HG02938 (cell line): Measurements from ENCODE around the gene AMH.

ENCODE experiments used
- ATAC-seq: cut with Tn5 transposase; IDR thresholded peaks from one replicate; pipeline ENCODE4 v1.9.1; 2021; ENCODE audit warnings: mild to moderate bottlenecking, moderate library complexity; ENCODE audit not compliant: unreplicated experiment

The AMH gene

DNA sequence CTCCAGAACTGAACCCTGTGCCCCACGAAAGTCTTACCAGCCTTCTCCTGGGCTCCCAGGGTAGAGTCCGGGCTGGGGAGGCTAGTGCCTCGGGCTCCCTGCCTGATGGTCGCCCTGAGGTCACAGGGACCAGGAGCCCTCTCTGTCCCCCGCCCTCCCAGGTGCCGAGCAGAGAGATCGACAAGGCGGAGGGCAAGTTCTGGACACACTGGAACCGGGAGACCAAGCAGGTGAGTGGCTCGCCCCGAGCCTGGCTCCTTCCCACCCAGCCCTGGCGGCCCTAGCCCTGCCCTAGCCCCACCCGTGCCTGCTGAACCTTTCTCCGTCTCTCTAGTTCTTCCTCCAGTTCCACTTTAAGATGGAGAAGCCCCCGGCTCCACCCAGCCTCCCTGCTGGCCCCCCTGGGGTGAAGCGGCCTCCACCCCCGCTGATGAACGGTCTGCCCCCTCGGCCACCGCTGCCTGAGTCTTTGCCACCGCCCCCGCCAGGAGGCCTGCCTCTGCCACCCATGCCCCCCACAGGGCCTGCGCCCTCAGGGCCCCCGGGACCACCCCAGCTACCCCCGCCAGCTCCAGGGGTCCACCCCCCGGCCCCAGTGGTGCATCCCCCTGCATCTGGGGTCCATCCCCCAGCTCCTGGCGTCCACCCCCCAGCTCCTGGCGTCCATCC lies 1.6 kb upstream of the AMH start:
- ATAC-seq: no peak

DNA sequence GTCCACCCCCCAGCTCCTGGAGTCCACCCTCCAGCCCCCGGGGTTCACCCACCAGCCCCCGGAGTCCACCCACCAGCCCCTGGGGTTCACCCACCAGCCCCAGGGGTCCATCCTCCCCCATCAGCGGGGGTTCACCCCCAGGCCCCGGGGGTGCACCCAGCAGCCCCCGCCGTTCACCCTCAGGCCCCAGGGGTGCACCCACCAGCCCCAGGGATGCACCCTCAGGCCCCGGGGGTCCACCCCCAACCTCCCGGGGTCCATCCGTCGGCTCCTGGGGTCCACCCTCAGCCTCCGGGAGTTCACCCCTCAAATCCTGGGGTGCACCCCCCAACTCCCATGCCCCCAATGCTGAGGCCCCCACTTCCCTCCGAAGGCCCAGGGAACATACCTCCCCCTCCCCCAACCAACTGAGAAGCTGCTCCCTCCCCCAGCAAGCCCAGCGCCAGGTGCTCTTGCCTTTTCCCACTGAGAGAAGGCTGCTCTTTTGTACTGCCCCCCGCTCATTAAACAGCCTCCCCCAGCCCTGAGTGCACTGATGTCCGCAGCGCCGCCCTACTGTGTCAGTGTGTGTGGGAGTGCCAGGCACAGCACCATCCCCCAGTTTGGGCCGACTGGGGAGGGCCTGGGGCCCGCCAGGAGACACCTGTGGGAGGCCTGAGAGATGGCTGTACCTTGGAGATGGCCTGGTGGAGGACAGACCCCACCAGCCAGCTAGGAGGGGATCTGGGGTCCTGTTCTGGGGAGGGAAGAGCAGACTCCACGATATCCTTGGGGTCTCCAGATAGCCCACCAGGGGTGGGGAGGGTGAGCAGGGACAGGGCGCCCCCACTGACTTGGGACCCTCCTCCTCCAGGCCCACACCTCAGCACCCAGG lies 750 bp upstream of the AMH start:
- ATAC-seq: no peak

DNA sequence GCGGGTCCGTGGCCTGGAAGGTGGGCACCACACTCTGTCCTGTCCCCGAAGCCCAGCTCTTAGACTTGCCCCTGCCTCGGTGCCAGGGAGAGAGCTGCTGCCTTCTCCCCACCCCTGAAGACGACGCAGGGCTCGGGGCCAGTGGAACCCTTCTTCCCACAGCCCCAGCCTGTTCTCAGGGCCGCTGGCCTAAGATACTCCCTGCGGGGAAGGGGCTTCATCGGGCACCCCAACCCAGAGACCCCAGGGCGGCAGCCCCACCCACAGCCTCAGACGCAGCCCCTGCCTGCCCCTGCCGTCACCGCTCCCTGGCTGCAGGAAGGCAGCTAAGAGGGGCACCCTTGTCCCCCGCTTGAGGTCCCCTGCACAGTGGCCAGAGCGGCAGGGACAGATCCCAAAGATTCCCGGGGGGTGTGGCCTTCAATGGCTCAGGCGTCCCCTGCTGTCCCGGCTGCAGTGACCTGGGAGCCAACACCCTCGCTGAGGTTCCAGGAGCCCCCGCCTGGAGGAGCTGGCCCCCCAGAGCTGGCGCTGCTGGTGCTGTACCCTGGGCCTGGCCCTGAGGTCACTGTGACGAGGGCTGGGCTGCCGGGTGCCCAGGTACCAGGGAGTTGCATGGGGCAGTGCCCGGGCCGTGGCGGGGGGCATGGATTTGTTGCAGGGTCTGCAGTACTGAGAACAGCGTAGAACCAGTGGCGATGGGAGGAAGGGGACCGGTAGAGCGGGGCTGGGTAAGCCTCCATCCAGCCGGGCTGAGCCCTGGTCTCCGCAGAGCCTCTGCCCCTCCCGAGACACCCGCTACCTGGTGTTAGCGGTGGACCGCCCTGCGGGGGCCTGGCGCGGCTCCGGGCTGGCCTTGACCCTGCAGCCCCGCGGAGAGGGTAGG lies 1.0 kb downstream of the AMH start:
- ATAC-seq: no peak

DNA sequence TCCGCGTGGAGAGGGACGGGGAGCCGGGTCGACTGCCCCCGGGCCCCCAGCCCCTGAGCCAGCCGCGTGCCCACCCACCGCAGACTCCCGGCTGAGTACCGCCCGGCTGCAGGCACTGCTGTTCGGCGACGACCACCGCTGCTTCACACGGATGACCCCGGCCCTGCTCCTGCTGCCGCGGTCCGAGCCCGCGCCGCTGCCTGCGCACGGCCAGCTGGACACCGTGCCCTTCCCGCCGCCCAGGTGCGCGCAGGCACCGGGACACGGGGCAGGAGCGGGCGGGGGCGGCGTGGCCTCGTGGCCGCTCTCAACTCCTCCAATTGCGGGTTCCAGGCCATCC lies 1.6 kb downstream of the AMH start:
- no peak for ATAC-seq

DNA sequence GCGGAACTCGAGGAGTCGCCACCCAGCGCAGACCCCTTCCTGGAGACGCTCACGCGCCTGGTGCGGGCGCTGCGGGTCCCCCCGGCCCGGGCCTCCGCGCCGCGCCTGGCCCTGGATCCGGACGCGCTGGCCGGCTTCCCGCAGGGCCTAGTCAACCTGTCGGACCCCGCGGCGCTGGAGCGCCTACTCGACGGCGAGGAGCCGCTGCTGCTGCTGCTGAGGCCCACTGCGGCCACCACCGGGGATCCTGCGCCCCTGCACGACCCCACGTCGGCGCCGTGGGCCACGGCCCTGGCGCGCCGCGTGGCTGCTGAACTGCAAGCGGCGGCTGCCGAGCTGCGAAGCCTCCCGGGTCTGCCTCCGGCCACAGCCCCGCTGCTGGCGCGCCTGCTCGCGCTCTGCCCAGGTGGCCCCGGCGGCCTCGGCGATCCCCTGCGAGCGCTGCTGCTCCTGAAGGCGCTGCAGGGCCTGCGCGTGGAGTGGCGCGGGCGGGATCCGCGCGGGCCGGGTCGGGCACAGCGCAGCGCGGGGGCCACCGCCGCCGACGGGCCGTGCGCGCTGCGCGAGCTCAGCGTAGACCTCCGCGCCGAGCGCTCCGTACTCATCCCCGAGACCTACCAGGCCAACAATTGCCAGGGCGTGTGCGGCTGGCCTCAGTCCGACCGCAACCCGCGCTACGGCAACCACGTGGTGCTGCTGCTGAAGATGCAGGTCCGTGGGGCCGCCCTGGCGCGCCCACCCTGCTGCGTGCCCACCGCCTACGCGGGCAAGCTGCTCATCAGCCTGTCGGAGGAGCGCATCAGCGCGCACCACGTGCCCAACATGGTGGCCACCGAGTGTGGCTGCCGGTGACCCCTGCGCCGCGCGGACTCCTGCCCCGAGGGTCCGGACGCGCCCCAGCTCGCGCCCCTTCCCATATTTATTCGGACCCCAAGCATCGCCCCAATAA lies 2.3 kb downstream of the AMH start:
- ATAC-seq: no peak

DNA sequence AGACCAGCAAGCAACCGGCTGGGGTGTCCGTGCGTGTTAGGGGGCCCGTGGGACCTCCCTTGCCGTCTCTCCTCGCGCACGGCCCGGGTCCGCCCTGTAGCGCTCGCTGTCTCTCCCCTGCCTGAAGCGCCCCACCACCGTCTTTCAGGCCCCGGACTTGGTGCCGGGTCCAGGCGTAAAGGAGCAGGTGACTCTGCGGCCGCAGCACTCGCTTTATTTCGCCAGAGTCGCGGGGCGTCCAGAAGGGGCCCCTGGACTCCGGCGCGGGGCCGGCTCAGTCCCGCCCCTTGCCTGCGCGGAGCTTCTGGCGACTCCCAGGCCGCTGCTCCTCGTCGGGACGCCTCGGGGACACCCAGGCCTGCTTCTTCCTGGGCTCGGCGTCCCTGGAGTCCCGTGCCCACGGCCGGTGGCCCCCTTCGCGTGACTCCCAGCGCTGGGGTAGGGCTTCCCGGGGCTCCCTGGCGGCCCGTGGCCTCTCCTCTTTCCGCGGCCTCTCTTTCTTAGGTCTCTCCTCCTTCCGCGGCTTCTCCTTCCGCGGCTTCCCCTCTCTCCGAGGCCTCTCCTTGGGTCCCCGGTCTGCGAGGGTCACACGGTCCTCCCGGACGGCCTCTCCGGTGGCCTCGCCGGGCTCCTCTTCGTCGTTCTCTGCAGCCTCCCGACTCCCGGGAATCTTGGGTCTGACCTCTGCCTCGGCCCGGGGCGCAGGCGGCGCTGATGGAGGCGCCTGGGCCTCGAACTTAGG lies 3.1 kb downstream of the AMH start:
- no peak for ATAC-seq

DNA sequence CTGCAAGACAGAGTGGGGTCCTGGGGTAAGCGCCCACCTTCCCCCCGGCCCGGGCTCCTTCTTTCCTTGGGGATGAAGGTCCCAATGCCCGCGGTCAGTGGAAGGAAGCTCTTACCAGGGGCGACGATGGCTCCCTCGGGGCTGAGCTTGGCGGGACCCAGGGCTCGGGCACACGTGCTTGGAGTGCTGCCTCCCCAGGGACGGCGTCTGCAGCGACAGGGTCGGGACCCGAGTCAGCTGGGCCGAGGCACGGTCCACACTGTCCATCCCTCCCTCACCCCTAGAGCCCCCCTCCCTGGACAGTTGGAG lies 3.6 kb downstream of the AMH start:
- ATAC-seq: no peak

DNA sequence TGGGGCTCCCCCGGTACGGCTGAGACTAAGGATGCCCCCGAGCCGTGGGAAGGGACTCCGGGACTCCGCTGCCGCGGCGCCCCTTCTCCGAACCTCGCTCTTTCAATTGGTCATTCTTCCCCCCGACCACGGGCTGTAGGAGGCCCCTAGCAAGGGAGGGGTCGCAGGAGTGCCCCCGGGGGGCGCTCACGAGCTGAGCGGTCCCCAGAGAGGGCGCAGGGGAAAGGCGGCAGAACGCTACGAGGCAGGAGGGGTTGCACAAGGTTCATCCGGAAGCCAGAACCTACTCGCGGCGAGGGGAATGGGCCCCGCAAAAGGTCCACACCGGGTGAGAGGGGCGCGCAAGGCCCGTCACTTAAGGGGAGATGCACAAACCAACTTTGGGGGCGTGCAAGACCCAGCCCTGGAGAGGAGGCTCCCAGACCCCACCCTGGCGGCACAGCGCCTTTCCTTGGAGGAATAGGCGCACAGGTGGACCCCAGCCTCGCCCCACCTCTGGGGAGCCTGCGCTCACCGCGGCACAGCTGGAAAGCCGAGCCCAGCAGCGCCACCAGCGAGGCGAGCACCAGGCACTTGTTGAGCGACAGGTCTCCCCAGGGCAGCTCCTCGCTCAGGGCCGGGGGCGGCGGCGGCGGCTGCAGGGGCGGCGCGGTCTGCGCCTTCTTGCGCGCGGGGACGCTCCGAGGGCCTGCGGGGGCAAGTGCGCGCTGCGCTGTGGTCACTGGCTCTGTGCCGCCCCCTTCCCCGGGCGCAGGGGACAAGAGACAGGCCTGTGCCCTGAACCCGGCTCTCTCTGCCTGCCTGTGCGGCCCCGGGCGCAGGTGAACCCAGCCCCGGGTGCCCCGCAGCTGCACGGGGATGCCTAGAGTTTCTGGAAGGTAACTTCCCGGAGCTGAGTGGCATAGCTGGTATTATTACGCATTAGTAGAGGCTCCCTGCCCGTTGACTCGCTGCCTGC lies 4.3 kb downstream of the AMH start:
- ATAC-seq: no peak

DNA sequence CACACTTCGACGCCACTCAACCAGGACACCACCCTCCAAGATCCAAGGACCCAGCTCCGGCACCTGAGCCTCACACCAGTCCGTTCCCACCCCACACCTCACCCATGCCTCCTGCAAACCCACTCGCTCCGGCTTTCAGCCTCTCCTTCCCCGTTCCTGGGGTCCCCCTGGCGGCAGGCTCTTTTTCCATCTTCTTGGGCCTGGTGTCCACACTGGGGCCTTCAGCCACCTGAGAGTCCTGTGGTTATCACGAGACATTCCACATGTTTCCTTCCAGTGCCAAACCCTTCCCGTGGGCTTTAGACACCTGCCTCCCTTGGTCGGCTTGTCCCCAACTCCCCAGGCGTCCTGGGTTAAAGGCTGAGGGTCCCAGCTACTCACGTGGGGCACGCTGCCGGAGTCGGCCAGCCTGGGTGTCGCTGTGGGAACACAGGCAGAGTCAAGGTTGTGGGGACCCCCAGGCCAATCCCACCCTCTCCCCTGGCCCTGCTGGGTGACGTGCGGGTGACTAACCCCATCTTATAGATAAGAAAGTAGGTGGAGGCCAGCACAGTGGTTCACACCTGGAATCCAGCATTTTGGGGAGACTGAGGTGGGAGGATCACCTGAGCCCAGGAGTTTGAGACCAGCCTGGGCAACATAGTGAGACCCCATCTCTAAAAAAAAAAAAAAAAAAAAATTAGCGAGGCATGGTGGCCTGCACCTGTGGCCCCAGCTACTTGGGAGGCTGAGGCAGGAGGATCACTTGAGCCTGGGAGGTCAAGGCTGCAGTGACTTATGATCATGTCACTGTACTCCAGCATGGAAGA lies 5.1 kb downstream of the AMH start:
- ATAC-seq: no peak

DNA sequence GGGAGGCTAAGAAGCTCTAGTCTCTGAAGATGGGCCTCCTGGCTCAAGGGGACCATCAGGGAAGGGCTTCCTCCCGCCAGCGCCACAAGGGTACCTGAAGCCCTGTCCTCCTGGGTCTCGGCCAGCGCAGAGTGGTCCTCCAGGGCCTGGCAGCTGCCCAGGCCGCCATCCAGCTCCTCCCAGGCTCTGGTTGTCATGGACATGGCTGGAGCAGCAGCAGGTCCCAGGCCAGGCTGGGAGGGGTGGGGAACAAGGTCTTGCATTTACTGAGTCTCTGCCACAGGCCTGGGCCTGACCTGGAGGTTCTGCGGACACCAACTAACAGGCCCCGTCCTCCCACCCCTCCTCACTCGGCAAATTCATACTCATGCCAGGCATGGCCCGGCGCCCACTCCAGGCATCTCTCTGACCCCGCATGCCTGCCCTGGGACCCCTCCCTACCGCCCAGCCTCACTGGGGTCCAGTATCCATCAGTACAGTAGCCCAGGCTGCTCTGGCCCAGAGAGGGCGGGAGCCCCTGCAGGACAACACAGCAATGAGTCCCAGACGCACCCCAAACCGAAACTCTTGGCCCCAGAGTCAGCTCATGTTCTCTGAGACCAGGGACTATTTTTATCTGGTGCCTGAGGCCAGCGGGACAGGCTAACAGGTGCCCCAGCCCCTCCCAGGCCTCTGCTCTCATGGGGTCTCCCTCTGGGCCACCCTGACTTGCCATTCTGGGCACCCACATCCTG lies 6.2 kb downstream of the AMH start:
- no peak for ATAC-seq

DNA sequence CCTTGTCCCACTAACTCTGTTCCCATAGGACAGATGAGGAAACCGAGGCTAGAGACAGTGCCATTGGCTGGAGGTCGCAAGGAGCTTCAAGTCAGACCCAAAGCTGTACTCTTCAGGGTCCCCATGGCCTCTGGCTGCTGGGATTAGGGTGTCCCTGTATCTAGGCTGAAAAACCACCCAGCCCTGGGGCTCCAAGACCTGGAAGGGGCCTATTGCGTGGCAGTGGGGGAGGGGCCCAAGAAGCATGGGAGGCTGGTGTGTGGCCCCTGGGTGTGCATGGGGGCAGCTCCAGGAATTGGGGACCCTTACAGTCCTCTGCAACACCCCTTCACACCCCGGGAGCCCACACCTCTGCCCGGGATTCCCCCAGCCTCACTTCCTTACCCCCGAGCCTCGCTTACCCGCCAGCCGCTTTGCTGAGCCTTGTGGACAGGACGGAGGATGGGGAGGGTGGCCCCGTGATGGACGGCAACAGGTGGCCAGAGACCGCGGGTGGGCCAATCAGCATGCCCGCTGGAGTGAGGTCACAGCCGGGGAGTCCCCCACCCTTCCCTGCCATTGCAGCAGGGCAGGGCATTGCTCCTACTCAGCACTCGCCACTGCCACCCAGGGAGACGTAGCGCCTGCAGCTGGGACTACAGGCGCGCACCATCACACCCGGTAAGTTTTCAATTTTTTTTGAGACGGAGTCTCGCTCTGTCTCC lies 7.0 kb downstream of the AMH start, which contains the start of gene JSRP1:
JSRP1 (minus strand) TSS at position 436 of the 704 bp plus-strand sequence. CDS start 1,103 bp downstream, outside the sequence.
- ATAC-seq: no peak

DNA sequence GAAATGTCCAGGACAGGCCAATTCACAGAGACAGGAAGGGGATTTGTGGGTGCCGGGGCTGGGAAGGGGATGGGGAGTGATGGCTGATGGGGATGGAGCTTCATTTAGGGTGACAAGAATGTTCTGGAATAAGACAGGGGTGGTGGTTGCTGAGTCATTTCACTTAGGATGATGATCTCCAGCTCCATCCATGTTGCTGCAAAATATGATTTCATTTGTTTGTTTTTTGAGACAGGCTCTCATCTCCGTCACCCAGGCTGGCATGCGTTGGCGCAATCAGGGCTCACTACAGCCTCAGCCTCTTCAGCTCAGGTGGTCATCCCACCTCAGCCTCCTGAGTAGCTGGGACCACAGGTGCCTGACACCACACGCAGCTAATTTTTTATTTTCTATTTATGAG lies 10.2 kb downstream of the AMH start:
- no peak for ATAC-seq

DNA sequence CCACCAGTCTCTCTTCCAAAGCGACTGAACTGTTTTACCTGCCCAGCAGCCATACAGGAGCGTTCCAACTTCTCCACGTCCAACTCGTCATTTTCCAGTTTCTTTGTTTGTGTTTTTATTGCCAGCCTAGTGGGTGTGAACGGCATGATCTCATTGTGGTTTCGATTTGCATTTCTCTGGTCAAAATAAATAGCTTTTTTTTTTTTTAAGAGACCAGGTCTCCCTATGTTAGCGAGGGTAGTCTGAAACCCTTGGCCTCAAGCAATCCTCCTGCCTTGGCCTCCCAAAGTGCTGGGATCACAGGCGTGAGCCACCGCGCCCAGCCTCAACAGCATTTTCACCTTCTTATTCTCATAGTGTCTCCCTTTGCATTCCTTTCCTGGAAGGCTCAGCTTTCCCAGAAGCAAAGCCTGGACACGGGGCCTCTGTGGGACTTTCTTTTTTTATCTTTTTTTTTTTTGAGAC lies 11.2 kb downstream of the AMH start:
- no peak for ATAC-seq

DNA sequence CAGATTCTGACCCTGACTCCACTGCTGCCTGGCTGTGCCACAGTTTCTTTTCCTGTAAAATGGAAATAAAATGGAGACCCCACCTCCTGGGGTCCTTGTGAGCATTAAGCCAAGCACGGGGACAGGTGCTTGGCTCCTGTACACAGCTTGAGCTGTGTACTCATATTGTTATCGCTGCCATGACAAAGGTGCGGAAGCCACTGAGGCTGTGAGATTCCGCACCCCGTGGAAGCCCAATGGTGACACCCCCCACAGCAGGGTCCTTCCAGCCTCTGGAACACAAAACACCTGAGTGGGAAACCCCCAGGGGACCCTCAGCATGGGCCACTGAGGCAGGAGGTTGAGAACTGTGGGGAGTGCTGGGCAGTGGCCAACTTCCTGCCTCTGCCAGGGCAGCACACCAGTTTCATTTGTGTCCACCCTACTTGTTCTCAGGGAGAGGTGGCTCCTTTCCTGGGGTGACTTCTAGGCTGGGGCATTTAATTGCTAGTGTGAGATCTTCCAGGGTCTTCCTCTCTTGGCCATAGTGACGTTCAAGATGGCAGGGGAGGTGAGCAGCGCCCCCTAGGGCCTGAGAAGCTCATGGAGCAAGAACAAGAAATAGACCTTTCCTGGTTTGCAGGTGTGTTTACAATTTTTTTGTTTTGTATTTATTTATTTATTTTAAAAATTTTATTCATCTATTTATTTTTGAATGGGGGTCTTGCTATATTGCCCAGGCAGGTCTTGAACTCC lies 12.5 kb downstream of the AMH start:
- ATAC-seq: no peak

DNA sequence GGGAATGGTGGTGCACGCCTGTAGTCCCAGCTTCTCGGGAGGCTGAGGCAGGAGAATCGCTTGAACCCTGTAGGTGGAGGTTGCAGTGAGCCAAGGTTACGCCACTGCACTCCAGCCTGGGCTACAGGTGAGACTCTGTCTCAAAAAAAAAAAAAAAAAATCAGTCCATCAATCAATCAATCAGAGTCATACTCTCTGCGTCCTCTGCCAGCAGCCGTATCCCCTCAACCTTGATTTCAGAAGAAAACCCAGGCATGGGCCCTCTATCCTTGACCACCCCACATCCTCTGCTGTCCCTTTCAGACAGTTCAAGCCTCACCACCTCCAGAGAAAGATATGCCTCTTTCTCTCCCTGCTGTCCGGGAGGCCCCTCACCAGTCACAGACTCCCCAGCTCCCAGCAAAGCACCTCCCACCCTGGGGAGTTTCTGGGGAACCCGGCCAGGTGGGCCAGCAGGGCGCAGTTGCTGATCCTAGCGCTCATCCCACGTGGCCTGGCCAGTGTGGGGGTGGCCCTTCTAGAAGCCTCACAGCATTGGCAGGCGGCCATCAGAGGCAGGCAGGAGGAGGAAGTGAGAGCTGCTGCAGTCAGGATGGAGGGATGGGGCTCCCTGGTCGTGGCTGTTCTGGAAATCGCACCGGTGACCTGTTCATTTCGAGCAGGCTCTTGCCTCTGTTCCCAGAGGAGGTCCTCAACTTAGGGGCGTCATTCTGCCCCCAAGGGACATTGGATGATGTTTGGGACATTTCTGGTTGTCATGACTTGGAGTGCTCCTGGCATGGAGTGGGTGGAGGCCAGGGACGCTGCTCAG lies 17.3 kb downstream of the AMH start:
- ATAC-seq: no peak
